Renal cortical epithelial cell (primary cell): ENCODE measurements around the gene PRXL2B. TPM values are rescaled to one million over a fixed set of nuclear protein-coding genes. Genes with fewer than 3 reads are reported as not detected.
A peak's percentile ranks its signal among the peaks of the same experiment; 100 is the strongest.

Source experiments
- DNase-seq: peaks from one replicate; pipeline ENCODE4 v3.0.0-alpha.2; 2011; ENCODE audit warnings: low read depth
- total RNA-seq: library from RNA; depleted of rRNA; stranded (reverse); fragments of >200 nt; gene quantifications from 2 replicates; pipeline ENCODE4 v1.2.3, GENCODE V29; 2014

The PRXL2B gene
- total RNA-seq, 1 donor from 2014 or later = 27.1 TPM

DNA sequence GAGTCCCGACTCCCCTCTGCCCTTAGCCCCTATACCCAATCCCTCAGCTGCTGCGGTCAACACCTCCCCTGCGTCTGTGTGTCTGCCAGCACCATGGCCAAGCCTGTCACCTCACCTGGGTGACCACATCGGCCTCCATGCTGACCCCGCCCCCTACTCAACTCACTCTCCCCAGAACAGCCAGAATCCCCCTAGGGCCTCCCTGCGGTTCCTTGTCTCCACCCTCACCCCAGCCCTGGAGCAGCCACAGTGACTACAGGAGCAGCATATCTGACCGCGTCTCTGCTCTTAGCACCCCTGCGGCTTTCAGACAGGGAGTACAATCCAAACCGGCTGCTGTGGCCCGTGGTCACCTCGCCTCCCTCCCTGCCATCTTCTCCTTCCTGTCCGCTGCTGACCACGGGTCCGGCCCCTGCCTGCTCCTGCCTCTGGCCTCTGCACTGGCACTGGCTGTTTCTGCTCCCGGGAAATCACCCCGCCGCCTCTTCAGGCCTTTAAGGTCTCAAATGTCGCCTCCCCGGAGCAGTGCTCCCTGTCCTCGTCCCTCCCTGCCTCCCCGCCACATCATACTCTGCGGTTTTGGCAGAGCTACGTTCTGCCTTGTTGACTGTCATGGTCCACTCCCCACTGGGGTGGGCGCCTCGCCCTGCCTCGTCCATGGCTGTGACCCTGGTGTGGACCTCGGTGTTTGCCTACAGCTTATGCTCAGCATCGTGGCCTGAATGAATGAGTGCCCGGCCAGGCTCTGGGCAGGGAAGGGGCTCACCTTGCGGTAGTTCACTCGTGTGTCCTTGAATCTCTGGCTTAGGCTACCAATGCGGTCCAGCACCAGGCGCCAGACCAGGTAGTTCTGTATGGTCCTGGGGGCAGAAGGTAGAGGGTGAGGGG is 11.1 kb downstream of the PRXL2B start:
- no peak for DNase-seq

DNA sequence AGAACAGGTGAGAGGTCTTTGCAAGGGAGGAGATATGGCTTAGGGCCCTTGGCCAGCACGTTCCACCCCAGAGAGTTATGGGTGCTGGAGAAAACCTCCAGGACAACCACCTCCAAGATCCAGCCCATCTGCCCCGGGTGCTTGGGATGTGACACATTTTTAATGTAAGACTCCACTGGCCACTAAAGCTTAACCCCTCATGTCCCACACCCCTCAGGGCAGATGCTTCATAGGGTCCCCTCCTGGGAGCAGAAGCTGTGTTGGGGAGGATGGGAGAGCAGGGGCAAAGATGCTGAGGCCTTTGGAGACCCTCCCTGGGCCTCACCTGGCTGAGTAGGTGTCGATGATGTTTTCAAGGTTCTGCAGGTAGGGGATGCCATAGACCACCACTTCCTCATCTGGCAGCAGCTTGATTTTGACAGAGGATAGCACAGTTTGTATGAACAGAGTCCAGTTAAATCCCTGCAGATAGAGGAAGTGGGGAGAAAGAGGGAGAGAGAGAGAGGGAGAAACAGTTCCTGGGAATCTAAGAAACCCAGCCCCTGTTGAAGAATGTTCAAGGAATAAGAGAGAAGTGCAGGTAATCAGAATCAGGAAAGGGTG is 11.9 kb downstream of the PRXL2B start:
- no peak for DNase-seq

DNA sequence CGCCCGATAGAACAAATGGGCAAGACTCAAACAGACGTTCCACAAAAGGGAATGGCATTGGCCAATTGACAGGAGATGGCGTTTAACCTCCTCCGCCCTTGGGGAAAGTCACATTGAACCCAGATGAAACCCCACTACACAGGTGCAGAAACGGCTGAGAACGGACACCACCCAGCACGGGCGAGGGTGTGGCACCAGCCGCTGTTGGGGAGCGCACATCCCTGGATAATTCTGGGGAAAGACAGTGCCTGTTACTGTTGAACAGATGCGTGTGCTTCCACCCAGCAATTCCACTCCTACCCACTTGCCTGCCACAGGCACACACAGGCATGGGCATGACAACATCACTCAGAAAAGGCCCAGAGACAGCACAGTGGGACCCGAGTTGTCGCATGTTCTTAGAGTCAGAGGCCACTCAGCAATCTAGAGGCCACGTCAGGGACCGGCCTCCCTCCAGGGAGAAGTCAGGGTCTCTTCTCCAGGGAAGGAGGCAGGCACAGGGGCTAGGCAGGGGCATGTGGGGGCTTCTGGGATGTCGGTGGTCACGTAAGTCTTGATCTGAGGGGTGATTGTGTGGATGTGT is 15.2 kb downstream of the PRXL2B start:
- DNase-seq = no peak

DNA sequence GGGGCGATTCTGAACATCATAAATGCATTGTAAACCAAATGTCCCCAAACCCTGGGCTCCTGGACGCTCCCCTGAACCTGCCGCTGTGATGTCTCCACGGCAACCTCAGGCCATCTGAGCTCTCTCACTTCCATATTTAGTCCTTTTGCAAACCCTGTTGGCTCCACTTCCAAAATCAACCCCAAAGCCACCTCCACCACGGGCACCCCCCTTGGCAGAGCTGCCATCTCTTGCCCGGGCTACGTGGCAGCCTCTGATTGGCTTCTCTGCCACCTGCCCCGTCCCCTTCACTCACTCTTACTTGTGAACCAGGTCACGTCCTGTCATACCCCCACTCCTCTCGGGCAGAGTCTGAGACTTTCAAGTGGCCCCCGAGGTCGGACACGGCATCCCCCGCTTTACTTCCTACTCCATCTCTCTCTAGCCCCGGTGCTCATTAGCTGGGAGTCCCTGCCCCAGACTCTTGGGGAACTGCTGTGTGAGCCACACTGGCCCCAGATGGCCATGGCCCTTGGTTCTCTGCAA is 15.8 kb downstream of the PRXL2B start:
- no peak for DNase-seq

DNA sequence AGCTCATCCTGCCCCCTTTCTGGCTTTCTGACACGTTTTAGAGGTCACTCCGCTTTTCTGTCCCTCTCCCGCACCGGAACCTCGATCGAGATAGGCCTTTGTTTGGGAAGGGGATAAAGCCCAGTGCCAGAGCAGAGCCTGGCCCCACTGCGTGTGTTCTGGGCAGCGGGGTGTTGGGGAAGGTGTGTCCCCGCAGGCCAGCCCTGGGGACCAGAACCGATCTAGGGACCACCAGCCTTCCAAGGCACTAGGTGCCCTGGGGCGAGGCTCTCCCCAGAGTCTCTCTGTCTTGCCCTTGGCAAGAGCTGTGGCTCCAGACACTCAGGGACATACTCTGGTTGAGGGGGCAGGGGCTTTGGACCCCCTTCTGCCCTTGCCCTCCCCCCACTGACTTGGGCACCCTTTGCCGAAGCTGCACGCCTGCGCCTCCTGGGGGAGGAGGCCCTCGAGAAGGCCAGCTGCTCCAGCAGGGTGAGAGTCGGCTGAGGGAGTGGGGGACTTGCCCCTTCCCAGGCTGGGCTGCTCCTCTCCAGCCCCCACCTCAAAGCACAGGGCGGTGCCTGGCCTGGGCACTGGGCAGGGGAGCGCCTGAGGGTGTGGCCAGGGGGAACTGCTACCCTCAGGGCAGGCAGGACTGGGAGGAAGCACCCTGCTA is 16.4 kb downstream of the PRXL2B start:
- no peak for DNase-seq

DNA sequence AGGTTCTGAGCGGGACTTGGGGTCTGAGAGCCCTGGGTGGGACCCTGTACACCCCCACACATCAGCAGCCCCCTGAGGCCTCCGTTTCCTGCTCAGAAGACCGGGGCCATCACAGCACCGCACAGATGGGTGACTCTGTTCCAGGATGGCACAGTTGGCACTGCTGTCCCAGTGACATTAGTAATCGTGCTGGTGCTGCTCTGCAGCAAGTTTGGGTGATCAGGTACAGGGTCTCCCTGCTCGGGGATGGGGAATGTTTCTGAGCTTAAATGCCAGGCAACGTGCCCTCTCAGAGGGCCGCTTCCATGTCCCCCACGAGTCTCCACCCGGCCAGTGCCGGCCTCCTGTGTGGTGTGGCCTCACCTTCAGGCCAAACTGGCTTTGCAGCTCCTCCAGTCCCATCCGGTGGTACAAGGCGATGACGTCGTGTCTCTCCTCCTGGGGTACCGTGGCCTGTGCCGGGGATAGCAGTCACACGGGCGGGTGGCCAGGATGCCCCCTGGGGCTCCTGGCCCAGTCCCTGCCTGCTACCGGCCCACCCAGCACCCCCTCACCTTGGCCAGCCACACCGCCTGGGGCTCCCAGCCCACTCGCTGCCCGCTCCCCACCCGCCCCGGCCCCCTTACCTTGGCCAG is 17.1 kb downstream of the PRXL2B start:
- no peak for DNase-seq

DNA sequence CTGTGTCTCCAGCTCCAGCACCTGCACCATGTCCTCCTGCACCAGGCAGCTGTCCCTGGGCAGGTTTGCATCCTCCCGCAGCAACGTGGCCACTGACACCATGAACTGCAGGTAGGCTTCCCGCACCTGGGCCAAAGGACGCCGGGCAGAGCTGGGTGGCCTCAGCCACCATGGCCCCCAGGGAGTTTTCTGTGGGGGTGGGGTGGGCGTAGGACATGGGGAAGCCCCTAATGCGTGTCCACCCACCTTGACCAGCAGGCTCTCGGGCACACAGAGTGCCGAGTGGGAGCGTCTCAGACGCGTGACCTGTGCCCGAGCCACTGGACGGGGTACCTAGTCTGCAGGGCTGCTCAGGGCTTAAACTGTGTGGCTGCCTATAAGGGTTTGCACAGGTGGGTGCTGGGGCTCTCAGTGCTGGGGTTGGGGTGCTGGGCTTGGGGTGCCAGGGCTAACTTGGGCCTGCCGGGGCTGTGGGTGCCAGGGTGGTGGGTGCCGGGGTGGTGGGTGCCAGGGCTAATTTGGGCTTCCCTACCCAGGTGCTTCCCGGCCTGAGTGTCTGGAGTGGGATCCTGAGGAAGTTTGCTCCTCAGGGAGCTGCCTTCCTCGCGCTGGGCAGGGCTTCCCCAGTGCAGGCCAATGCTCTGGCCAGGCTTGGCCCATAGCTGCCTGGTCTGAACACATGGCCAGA is 17.7 kb downstream of the PRXL2B start:
- DNase-seq = no peak

DNA sequence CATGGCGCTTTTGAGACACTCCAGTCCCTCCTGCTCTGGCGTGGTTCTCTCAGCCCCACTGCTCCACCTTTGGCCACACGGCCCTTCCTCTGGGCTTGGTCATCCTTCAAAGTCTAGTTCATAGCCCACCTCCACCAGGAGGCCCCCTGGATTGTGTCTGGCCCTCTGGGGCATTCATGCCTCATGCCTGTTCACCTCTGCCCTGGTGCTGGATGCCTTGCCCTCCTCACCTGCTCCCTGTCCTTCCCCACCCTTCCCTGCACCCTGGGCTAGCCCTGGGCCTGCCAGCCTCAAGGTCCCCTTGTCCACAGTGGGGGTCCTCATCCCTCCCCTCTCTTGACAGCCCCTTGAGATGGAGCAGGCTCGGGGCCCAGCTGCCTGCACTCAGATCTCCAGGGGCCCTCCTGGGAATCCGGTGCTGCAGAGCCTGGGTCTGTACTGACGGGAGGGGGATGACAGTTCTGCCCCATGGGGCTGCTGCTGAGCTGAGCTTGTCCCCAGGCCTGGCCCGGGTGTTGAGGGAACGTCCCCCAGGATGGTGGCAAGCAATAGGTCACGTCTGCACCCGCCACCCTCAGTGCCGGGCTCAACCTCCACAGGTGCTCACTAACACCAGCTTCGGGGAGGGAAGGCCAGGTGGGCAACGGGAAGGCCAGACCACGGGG is 18.4 kb downstream of the PRXL2B start:
- no peak for DNase-seq

DNA sequence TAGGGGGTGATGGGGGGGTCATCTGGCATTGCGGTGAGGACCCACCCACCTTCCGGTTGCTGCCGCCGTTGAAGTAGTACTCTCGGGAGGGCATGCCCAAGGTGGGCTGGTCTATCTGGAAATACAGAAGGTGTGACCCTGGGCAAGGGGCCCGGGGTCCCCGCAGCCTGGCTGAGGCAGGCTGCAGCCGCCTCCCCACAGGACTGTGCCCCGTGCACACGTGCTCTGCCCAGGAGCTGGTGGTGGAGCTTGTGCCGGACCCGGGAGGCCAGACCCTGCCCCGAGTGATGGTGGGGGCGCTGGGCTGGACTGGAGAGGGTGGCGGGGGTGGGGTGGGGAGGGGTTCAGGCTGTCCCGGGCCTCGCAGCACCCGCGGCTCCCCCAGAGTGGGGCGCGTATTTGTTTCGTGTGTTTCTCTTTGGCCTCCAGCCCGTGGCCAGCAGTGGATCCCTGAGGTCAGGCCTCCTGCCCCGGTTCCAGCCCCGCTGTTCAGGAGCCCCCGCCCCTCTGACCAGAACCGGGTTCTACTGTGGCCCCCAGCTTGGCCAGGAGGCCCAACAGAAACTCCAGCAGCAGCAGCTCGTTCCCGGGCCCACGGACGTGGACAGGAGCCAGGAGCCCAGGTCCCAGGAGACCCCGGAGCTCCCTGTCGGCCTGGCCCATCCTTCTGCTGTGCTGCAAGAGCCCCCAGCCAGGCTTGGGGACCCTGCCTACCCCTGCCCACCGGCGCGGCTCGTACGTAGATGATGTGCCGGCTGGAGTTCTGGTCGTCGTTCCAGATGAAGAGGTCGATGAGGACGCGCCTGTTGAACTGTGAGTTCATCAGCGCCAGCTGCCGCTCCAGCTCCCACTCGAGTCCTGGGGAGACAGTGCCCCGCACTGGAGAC is 19.2 kb downstream of the PRXL2B start:
- no peak for DNase-seq

DNA sequence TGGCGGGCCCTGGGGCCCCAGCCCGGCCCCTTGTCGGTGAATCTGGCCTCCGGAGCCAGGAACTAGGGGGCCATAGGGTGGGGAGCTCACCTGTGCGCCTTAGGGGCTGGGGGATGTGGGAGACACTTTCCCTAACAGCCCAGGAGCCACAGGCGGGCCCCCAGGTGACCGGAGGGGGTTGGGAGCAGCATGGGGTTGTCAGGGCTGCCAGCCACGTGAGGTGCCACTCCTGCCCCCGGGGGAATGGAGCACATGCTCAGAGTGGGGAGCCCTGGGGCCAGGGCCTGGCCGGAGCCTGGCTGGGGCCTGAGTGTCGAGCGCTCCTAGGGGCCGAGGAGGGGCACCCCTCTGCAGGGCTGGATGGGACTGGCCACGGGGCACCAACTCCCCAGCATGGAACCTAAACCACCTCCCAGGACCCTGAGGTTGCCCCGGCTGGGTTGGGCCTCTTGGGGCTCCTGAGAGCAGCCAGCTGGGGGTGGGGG is 19.9 kb downstream of the PRXL2B start:
- DNase-seq = no peak

DNA sequence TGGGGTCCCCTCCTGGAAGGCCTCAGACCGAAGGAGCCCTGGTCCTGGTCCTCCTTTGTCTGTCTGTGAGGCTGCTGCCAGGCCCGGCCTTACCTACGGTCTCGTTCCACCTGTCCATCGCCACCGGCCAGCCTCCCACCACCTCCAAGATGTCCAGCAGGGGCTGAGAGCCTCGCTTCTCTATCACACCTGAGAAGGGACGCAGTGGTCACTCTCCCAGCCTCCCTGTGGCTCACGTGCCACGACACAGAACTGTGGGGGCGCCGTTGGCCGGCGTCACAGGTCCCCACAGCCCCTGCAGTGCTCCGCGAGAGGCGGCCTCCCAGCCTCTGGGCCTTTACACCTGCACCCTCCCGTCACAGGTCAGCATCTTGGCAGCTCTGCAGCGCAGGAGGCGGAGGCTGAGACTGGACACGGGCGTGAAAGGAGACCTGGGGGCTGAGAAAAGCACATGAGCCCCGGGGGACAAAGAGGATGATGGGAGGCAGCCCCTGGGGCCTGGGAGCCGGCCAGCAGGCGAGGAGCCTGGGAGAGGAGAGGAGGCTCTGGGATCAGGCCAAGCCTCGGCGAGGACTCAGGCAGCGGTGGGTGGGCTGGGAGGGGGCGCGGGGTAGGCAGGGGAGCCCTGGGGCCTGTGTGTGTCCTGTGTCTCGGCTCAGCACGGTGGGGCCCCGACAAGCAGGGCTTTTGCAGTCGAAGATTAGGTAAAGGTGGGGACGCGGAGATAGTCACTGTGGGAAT is 20.5 kb downstream of the PRXL2B start:
- DNase-seq = no peak

DNA sequence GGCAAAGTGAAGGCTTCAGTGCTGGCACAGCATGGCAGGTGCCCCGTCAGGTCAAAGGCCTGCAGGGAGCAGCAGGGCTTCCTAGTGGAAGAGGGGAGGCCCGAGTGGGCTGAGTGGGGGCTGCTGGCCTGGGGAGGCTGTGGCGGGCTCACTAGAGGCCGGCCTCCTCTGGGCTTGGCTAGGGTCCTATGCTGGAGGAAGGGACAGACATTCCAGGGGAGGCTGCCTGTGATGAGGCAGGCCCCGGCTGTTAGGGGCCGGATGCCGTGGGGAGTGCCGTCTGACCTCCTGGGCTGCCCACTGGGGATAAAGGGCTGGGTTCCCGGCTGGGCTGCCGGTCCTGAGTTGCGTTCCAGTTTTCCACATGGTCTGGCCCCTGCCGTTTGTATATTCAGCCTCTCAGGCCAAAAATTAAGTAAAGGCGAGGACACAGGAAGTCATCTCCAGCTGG is 21.1 kb downstream of the PRXL2B start:
- no peak for DNase-seq

DNA sequence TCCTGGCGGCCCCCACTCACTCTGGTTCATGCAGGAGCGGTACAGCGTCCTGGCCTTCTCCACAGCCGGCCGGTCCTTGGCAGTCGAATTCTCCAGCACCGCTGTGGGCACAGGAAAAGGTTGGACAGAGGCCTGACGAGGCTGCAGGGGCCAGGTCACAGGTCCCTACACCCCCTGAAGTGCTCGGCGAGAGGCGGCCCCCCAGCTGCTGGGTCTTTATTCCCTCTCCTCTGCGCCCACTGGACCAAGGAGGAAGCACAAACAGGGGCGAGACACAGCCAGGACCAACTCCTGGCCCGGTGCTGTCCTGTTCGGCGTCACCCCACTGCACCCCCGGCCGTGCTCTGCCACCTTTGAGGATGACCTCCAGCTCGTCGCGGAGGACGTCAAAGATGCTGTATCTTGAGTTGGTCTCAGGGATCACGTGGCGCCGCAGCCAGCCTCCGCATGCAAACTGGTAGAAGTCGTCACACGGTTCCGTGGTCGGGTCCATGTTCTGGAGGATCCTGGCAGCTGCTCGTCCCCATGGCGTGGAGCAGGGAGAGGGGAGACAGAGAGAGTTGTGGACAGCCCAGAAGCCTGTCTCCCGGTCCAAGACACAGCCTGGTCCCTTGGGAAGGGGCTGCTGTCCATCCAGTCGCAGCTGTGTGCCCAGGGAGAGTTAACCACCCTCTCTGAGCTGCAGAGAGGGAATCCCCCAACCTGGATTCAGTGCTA is 22.9 kb downstream of the PRXL2B start:
- no peak for DNase-seq

DNA sequence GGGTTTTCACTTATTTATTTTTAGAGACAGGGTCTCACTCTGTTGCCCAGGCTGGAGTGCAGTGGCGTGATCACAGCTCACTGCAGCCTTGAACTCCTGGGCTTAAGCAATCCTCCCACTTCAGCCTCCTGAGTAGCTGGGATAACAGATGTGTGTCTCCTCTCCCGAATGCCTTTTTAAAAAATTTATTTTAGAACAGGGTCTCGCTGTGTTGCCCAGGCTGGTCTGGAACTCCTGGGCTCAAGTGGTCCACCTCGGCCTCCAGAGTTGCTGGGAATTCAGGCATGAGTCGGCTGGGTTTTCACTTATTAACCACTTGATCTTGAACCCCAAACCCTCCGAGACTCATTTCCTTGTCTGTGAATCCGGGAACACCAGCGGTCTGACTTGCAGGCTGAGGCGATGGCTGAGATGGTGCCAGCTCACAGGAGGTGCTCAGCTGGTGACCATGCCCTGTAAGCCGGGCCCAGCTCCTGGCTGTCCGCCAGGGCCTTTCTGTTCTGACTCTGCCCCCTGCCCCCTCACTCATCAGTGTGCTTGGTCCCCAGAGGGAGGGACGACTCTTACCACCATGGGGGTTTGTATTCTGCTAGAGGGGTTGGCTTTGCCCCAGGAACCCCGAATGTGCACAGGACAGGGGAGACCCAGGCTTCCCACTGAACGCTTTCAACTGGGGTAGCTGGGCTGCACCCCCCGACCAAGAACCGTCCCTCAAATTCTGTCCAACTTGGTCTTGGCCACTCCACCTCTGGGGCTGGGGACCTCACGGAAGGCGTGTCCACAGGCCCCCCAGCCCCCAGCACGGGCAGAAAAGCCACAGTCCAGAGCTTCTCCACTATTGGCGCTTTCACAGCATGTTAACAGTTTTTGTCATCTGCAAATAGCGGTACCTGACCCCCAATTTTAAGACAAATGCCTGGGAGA is 23.7 kb downstream of the PRXL2B start:
- peak; percentile 16 for DNase-seq

DNA sequence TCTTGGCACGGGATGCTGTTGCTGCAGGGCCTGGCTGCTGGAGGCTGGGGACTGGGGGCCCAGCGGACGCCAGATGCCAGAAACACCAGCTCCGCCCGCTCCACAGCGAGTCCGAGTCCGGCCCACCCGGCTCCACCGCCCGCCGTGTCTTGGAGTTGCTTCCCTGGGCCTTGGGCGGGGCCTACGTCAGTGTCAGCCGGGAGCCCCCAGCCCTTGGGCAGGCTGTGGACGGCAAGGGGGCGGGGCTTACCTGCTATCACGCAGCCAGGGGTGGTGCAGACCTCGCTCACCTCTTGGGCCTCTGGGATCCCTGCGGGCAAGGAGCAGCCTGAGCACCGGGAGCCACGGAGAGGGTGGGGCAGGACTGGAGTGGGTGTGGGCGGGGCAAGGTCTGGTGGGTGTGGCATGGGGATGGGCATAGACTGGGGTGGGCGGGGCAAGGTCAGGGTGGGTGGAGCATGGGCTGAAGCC is 24.5 kb downstream of the PRXL2B start:
- no peak for DNase-seq

DNA sequence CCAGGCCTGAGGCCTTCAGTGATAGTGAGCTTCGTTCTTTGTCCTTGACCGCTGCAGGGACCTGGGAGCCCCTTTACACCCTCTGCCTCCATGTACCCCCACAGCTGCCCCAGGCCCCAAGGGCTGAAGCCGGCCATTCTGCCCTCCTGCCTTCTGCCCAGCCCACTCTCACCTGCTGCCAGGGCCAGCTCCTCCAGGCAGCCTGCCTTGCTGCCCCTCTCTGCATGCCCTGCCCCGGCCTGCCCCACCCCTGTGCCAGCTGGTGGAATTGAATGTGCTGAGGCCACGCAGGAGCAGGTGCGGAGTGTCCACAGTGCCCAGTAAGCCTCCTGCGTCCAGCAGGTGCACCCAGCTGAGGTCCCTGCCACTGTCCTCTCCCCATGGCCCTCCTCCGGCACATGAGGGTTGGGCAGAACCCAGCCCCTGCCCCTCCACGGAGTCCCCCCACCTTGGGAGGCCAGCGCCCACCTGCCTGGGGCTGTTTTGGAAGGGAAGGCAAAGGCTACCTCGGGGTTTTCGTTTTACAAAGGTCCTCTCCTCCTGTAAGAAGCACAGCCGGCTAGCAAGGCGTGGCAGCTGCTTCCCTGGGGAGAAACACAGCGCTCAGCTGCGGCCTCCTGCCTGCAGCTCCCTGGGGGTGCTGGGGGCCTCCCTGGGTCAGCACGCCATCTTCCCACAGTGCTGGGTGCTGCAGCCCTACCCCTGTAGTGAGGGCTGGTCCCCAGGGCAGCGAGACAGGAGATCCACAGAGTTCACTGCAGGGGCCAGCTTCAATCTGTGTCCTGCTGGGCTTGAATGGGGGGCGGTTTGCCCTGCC is 25.3 kb downstream of the PRXL2B start:
- DNase-seq = no peak
